GM21367 (cell line): ENCODE results near the gene SIPA1L2.

ENCODE experiments used
- ATAC-seq: cut with Tn5 transposase; IDR thresholded peaks from one replicate; pipeline ENCODE4 v1.9.1; 2021; ENCODE audit not compliant: unreplicated experiment

SIPA1L2 gene

DNA sequence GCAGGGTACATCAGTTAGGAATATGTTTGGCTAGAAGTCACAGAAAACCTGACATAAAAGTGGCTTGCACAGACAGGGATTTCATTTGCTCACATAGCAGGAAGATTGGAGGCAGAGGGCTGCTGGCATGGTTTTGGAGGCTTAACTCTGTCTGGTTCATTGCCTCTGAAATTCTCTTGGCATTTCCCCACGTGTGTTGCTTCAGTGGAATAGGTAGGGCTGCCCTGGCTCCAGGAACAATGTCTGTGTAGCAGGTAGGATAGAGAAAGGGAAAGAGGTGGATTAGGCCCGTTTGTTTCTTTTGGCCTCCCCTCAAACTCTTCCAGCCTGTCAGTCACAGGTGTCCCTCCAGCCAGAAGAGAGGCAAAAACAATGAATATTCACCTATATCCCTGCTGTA lies 20.5 kb upstream of the SIPA1L2 start:
- ATAC-seq: no peak

- no peak for ATAC-seq
Measured at GRCh38 chr1:232648316-232648715, 18.4 kb upstream of the SIPA1L2 start.

DNA sequence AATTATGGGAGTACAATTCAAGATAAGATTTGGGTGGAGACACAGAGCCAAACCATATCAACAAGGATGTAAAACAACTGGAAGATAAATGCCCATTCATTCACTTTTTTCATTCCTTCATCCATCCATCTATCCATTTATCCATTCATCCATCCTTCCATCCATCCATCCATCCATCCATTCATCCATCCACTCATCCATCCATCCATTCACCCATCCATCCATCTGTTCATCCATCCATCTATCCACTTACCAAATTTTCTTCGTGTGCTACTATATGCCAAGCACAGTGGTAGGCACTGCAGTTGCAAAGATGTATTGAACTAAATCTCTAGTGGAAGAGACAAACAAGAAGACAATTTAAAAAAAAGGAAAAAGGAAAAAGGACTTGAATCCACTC lies 14.3 kb upstream of the SIPA1L2 start:
- ATAC-seq: no peak

DNA sequence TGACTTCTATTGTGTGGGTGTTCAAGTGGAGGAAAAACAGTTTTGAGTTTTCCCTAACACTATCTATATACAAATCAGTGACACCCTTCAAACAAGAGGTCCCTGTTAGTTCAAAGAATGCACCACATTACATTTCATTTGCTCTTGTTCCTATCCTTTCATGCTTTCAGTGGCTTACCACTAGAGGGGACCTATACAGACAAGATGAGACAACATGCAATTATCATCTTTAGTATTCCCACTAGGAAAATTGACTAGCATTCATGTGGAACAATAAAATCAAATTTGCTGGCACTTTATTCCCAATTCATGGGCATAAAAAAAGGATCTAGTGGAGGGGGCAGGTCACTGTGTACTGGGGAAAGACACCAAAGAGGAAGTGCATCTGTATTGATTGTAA lies 13.3 kb upstream of the SIPA1L2 start:
- ATAC-seq: no peak

- ATAC-seq: no peak
Measured at GRCh38 chr1:232641507-232641906, 11.6 kb upstream of the SIPA1L2 start.

- no peak for ATAC-seq
Measured at GRCh38 chr1:232636799-232637198, 6.9 kb upstream of the SIPA1L2 start.

DNA sequence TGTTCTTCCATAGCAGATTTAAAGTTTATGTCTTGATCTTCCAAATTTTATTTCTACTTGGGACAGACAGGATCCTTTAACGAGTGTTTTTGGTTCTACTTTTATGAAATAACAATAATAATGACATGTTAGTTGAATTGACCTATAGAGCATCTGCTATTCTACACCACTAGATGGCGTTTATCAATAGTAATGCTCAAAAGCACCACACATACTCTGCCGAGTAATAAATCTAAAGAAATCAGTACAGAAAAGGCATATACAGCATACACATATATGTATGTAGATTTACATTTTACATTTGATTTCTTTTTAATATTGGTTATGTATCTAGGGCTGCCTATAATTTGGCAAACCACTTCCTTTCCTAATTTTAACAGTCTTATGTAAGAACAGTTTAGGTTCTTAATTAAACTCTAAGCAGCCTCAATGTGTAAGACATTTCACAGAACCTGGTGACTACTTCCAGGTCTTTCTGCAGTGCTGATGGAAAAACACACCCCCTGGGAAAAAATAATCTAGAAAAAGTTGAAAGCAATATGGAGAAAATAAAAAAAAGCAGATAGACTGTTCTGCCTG lies 5.9 kb upstream of the SIPA1L2 start:
- peak; percentile 75 for ATAC-seq

GRCh38 chr1:232635279-232635678 lies 5.3 kb upstream of the SIPA1L2 start:
- no peak for ATAC-seq

- ATAC-seq: no peak
Measured at GRCh38 chr1:232634096-232634495, 4.2 kb upstream of the SIPA1L2 start.

- no peak for ATAC-seq
Measured at GRCh38 chr1:232630894-232631195, 912 bp upstream of the SIPA1L2 start.

- peak; percentile 33 for ATAC-seq
Measured at GRCh38 chr1:232629250-232630046, 485 bp downstream of the SIPA1L2 start.

- ATAC-seq: no peak
Measured at GRCh38 chr1:232628335-232629249, 1.3 kb downstream of the SIPA1L2 start.

DNA sequence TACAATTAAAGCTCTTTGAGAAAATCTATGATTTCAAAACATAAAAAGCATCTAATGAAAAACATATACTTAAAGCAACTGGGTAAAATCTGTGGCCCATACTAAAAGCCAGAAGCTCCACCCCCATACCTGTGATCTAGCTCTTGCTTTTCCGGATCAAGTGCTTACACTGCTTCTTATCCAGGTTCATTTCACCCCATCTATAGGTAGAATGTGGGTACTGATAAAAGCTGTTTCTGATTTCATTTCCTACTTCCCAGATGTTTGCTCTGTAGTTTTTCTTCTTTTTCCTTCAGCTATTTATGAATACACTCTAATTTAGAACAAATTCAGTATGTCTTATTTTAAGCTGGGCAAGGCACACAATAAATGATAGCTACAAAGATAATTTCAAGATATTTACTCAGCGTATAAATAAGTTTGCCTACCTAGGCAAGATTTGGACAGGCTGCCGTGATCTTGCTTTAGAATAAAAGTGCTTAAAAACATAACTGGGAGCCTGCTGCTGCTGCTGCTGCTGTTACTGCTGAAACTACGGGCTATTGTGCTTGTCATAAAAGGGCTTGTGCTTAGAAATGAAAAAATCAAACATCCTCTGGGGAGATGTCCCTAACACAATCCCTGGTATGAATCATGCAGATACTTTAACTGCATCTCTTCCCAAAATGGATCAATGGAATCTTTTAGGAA lies 2.1 kb downstream of the SIPA1L2 start:
- ATAC-seq: no peak

GRCh38 chr1:232627171-232627570 lies 2.8 kb downstream of the SIPA1L2 start:
- no peak for ATAC-seq

- ATAC-seq: no peak
Measured at GRCh38 chr1:232626452-232626851, 3.5 kb downstream of the SIPA1L2 start.

DNA sequence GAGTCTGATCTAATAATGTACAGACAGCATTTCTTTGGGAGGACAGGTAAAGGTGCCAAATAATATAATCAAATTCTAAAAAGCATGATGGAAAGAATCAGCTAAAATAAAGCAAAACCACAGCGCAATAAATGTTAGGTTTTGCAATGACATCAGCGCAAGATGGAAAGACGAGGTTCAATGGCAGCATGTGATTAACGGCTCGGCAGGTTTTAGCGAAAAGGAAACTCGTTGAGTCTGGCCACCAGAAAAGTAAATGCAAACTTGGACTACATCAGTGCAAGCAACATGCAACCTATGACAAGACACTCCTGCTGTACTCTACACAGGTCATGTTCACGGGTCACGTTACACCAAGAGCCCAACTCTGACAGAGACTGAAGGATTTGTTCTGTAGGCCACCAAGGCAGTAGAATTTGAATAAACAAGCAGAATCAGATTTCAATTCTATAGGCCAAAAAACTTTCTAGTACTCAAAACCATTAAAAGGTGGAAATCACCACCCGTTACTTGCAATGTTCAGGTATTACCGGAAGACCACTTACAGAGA lies 4.5 kb downstream of the SIPA1L2 start:
- no peak for ATAC-seq

GRCh38 chr1:232624546-232625281 lies 5.2 kb downstream of the SIPA1L2 start:
- no peak for ATAC-seq

GRCh38 chr1:232622981-232623380 lies 7.0 kb downstream of the SIPA1L2 start:
- ATAC-seq: no peak

DNA sequence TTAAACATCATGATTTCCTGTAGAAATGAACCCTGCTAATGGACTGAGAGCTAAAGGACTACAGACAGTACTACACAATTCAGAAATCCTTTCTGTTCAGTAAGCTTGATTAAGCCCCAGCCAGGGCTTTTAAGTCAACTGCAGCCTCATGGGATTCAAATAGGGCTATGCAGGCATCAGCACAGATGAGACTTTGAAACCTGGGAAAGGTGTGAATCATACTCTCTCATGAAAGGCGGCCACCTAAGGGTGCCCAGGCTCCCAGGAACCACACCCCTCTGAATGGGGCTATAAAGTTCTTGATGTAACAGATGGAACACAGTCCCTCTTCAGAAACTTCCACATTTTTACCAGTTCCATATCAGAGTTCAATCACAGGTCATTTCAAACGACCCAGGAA lies 7.6 kb downstream of the SIPA1L2 start:
- ATAC-seq: no peak

- no peak for ATAC-seq
Measured at GRCh38 chr1:232621050-232621449, 8.9 kb downstream of the SIPA1L2 start.
